ENCODE data around the gene PRAME. TPM values are rescaled to one million over a fixed set of nuclear protein-coding genes. Genes with fewer than 3 reads are reported as not detected.
"Not testable (repeated sequence)": the region's sequence is repeated elsewhere in the genome, so short reads cannot be mapped to it uniquely, and the experiment has no call there.

The PRAME gene
- total RNA-seq, 1 donor from 2014 or later: not detected

- Mint-ChIP-seq H3K4me1 (ENCODE audit: unreplicated experiment) (no peaks in the 10 kb centered on the region), H3K27ac (ENCODE audit: unreplicated experiment) (no peak overlapping the region), H3K4me3 (ENCODE audit: unreplicated experiment) (no peak overlapping the region), H3K9me3 (ENCODE audit: unreplicated experiment) (no peaks in the 10 kb centered on the region), H3K27me3 (ENCODE audit: unreplicated experiment) (peaks cover 4% of the 10 kb centered on the region), H3K36me3 (ENCODE audit: unreplicated experiment) (no peaks in the 10 kb centered on the region)
- TF ChIP-seq CTCF (IDR thresholded peaks at IDR 0.05): no peak
- no peak for DNase-seq (ENCODE audit: extremely low spot score, unreplicated experiment)
These were observed 24.3 kb downstream of the PRAME start for GRCh38 chr22:22534604-22535415.

DNA sequence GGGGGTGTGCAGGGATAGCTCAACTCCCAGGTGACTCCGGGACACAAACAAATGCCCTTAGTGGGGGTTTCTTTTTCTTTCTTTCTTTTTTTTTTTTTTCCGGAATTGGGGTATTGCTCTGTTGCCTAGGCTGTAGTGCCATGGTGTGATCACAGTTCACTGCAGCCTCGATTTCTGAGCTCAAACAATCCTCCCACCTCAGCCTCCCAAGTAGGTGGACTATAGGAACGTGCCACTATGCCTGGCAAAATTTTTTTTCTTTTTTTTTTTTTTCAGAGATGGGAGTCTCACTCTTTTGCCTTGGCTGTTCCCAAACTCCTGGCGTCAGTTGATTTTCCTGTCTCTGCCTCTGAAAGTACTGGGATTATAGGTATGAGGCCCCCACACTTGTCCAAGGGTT lies 25.2 kb downstream of the PRAME start:
- H3K36me3 Mint-ChIP-seq (ENCODE audit: unreplicated experiment): no peaks in the 10 kb centered on the region
- peaks cover 4% of the 10 kb centered on the region for H3K27me3 Mint-ChIP-seq (ENCODE audit: unreplicated experiment)
- H3K27ac Mint-ChIP-seq (ENCODE audit: unreplicated experiment): no peak overlapping the region
- H3K9me3 Mint-ChIP-seq (ENCODE audit: unreplicated experiment): no peaks in the 10 kb centered on the region
- no peak overlapping the region for H3K4me3 Mint-ChIP-seq (ENCODE audit: unreplicated experiment)
- no peaks in the 10 kb centered on the region for H3K4me1 Mint-ChIP-seq (ENCODE audit: unreplicated experiment)
- no peak for DNase-seq (ENCODE audit: extremely low spot score, unreplicated experiment)
- TF ChIP-seq CTCF (IDR thresholded peaks at IDR 0.05): no peak

DNA sequence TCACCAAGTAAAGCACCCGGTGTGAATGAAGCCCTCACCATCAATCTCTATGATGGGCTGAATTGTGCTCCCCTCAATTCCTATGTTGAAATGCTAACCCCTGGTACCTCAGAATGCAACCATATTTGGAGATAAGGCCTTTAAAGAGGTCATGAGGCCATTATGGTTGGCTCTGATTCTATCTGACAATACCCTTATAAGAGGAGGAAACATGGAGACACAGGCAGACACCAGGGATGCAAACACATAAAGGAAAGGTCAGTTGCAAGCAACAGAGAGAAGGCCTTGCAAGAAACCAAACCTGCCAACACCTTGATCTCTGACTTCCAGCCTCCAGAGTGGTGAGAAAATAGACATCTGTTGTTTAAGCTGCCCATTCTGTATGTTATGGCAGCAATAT lies 25.6 kb downstream of the PRAME start:
- H3K27me3 Mint-ChIP-seq (ENCODE audit: unreplicated experiment): no peaks in the 10 kb centered on the region
- no peak for TF ChIP-seq CTCF (IDR thresholded peaks at IDR 0.05)

DNA sequence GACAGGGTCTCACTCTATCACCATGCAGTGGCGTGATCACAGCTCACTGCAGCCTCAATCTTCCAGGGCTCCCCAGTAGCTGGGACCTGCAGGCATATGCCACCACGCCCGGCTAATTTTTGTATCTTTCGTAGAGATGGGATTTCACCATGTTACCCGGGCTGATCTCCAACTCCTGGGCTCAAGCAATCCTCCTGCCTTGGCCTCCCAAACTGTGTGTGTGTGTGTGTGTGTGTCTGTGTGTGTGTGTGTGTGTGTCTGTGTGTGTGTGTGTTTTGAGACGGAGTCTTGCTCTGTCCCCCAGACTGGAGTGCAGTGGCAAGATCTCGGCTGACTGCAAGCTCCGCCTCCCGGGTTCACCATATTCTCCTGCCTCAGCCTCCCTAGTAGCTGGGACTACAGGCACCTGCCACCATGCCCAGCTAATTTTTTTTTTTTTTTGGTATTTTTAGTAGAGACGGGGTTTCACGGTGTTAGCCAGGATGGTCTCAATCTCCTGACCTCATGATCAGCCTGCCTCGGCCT lies 26.5 kb downstream of the PRAME start:
- H3K9me3 Mint-ChIP-seq (ENCODE audit: unreplicated experiment); DNase-seq (ENCODE audit: extremely low spot score, unreplicated experiment); H3K27me3 Mint-ChIP-seq (ENCODE audit: unreplicated experiment); H3K4me1 Mint-ChIP-seq (ENCODE audit: unreplicated experiment); H3K36me3 Mint-ChIP-seq (ENCODE audit: unreplicated experiment); H3K27ac Mint-ChIP-seq (ENCODE audit: unreplicated experiment); H3K4me3 Mint-ChIP-seq (ENCODE audit: unreplicated experiment): not testable (repeated sequence)

More for the DNA sequence above, 25.6 kb downstream of the PRAME start:
- Mint-ChIP-seq H3K4me1 (ENCODE audit: unreplicated experiment) (no peaks in the 10 kb centered on the region), H3K27ac (ENCODE audit: unreplicated experiment) (no peak overlapping the region), H3K4me3 (ENCODE audit: unreplicated experiment) (no peak overlapping the region), H3K9me3 (ENCODE audit: unreplicated experiment) (no peaks in the 10 kb centered on the region), H3K36me3 (ENCODE audit: unreplicated experiment) (no peaks in the 10 kb centered on the region)
- DNase-seq (ENCODE audit: extremely low spot score, unreplicated experiment): no peak

GRCh38 chr22:22531770-22532546 lies 27.1 kb downstream of the PRAME start:
- no peak overlapping the region for H3K27ac Mint-ChIP-seq (ENCODE audit: unreplicated experiment)
- H3K36me3 Mint-ChIP-seq (ENCODE audit: unreplicated experiment): no peaks in the 10 kb centered on the region
- DNase-seq (ENCODE audit: extremely low spot score, unreplicated experiment): no peak
- H3K4me3 Mint-ChIP-seq (ENCODE audit: unreplicated experiment): no peak overlapping the region
- no peaks in the 10 kb centered on the region for H3K4me1 Mint-ChIP-seq (ENCODE audit: unreplicated experiment)
- peaks cover 2% of the 10 kb centered on the region for H3K27me3 Mint-ChIP-seq (ENCODE audit: unreplicated experiment)
- H3K9me3 Mint-ChIP-seq (ENCODE audit: unreplicated experiment): no peaks in the 10 kb centered on the region
- TF ChIP-seq CTCF (IDR thresholded peaks at IDR 0.05): no peak
